ENCODE measurements around the gene SOX11. TPM values are rescaled to one million over a fixed set of nuclear protein-coding genes. Genes with fewer than 3 reads are reported as not detected.

Gene SOX11
- total and polyA plus RNA-seq, 2 donors (not counting 1 experiment from before 2014, with no cell fraction given) = 0.01 TPM; not detected in 1

GRCh38 chr2:5723791-5724735 is 31.9 kb downstream of the SOX11 start:
- ChIA-PET CTCF (no interaction called here), POLR2A (no interaction called here)
- Histone ChIP-seq H3K4me3 (ENCODE audit: control extremely low read depth in 1 of 5, extremely low read depth in 1 of 5, insufficient read depth in 1 of 5, low read depth in 2 of 5, low read length in 4 of 5) (no peak overlapping the region), H3K4me2 (replicated peaks; ENCODE audit: low read depth, low read length, poor library complexity, severe bottlenecking) (no peak overlapping the region), H3K4me1 (ENCODE audit: control insufficient read depth in 2 of 2, insufficient read depth in 2 of 2, low read length in 2 of 2) (no peaks in the 10 kb centered on the region), H3K36me3 (replicated peaks in 1 of 2; ENCODE audit: control extremely low read depth in 1 of 2, control insufficient read depth in 1 of 2, extremely low read depth in 1 of 2, insufficient read depth in 2 of 2, low read length in 1 of 2) (no peaks in the 10 kb centered on the region), H3K79me2 (ENCODE audit: control insufficient read depth, insufficient read depth, low read length) (no peaks in the 10 kb centered on the region), H3K27me3 (replicated peaks in 1 of 4; ENCODE audit: control extremely low read depth in 1 of 4, control insufficient read depth in 3 of 4, insufficient read depth in 4 of 4, low read length in 3 of 4) (peaks cover 0 to 6% (median 0%) of the 10 kb centered on the region in 4 experiments), H4K20me1 (ENCODE audit: control insufficient read depth, insufficient read depth, low read length, poor library complexity, severe bottlenecking) (no peaks in the 10 kb centered on the region), H3K27ac (ENCODE audit: low read length in 2 of 2) (no peak overlapping the region), H3K9me3 (ENCODE audit: control extremely low read depth in 1 of 3, control insufficient read depth in 2 of 3, insufficient read depth in 1 of 3, low read length in 2 of 3) (peaks cover 0 to 8% (median 0%) of the 10 kb centered on the region in 3 donors), H3K9ac (ENCODE audit: low read length) (no peak overlapping the region), H2AFZ (ENCODE audit: insufficient read depth, low read depth, low read length, poor library complexity, severe bottlenecking) (no peak overlapping the region)
- Mint-ChIP-seq H3K27ac (no peak overlapping the region), H3K27me3 (peaks cover 11% of the 10 kb centered on the region), H3K9me3 (ENCODE audit: insufficient read depth) (no peaks in the 10 kb centered on the region), H3K4me3 (no peak overlapping the region), H3K4me1 (peaks cover 3% of the 10 kb centered on the region)
- WGBS (ENCODE audit: insufficient coverage) = 90% methylated on average over 9 of the region's 17 CpGs
- TF ChIP-seq EZH2 (IDR thresholded peaks at IDR 0.05; ENCODE audit: borderline replicate concordance, insufficient read depth, low read depth, low read length, poor library complexity, severe bottlenecking) (no peak), CTCF (IDR thresholded peaks at IDR 0.05) (no peak)
- intact Hi-C loops (cut with micrococcal nuclease) = no loop called here
- no peak for ATAC-seq (ENCODE audit: low read depth)
- DNase-seq = no peak

DNA sequence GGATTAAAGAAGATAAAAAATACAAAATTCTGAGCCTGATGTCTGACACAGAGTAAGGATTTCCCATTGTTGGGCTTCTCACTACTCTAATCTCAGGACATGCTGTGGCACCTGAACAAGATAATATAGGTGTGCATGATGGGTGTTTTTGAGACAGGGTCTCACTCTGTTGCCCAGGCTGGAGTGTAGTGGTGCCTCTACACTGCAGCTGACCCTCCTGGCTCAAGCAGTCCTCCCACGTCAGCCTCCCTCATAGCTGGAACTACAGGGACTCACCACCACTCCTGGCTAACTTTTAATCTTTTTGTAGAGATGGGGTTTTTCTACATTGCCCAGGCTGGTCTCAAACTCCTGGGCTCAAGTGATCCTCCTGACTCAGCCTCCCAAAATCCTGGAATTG is 32.9 kb downstream of the SOX11 start:
- no peak overlapping the region for H3K27ac Mint-ChIP-seq
- Histone ChIP-seq H3K4me2 (replicated peaks; ENCODE audit: low read depth, low read length, poor library complexity, severe bottlenecking) (no peak overlapping the region), H3K27me3 (replicated peaks in 1 of 4; ENCODE audit: control extremely low read depth in 1 of 4, control insufficient read depth in 3 of 4, insufficient read depth in 4 of 4, low read length in 3 of 4) (peaks cover 0 to 6% (median 0%) of the 10 kb centered on the region in 4 experiments), H2AFZ (ENCODE audit: insufficient read depth, low read depth, low read length, poor library complexity, severe bottlenecking) (no peak overlapping the region), H3K4me1 (ENCODE audit: control insufficient read depth in 2 of 2, insufficient read depth in 2 of 2, low read length in 2 of 2) (no peaks in the 10 kb centered on the region), H3K9me3 (ENCODE audit: control extremely low read depth in 1 of 3, control insufficient read depth in 2 of 3, insufficient read depth in 1 of 3, low read length in 2 of 3) (peaks cover 0 to 8% (median 0%) of the 10 kb centered on the region in 3 donors), H3K79me2 (ENCODE audit: control insufficient read depth, insufficient read depth, low read length) (no peaks in the 10 kb centered on the region), H3K4me3 (ENCODE audit: control extremely low read depth in 1 of 5, extremely low read depth in 1 of 5, insufficient read depth in 1 of 5, low read depth in 2 of 5, low read length in 4 of 5) (no peak overlapping the region), H4K20me1 (ENCODE audit: control insufficient read depth, insufficient read depth, low read length, poor library complexity, severe bottlenecking) (no peaks in the 10 kb centered on the region), H3K9ac (ENCODE audit: low read length) (no peak overlapping the region), H3K36me3 (replicated peaks in 1 of 2; ENCODE audit: control extremely low read depth in 1 of 2, control insufficient read depth in 1 of 2, extremely low read depth in 1 of 2, insufficient read depth in 2 of 2, low read length in 1 of 2) (no peaks in the 10 kb centered on the region), H3K27ac (ENCODE audit: low read length in 2 of 2) (no peak overlapping the region)
- POLR2A ChIA-PET = no interaction called here
- TF ChIP-seq EZH2 (IDR thresholded peaks at IDR 0.05; ENCODE audit: borderline replicate concordance, insufficient read depth, low read depth, low read length, poor library complexity, severe bottlenecking) = no peak
- TF ChIP-seq CTCF (IDR thresholded peaks at IDR 0.05) = no peak
- WGBS (ENCODE audit: insufficient coverage) = no CpG with 5 or more reads among the region's 1 CpG
- DNase-seq (no peak), ATAC-seq (ENCODE audit: low read depth) (no peak)
- CTCF ChIA-PET = no interaction called here
- peaks cover 11% of the 10 kb centered on the region for H3K27me3 Mint-ChIP-seq
- H3K4me3 Mint-ChIP-seq = no peak overlapping the region
- H3K4me1 Mint-ChIP-seq = peaks cover 3% of the 10 kb centered on the region
- intact Hi-C loops (cut with micrococcal nuclease) = no loop called here
- no peaks in the 10 kb centered on the region for H3K9me3 Mint-ChIP-seq (ENCODE audit: insufficient read depth)
